Measurements from ENCODE around the gene VAMP2. TPM values are rescaled to one million over a fixed set of nuclear protein-coding genes. Genes with fewer than 3 reads are reported as not detected.

Gene VAMP2
- total and polyA plus RNA-seq, 9 of the 15 experiments (the other 6 are each of a cell fraction or from before 2014, with no cell fraction given) = 2.3 to 31.8 (median 6.0) TPM

DNA sequence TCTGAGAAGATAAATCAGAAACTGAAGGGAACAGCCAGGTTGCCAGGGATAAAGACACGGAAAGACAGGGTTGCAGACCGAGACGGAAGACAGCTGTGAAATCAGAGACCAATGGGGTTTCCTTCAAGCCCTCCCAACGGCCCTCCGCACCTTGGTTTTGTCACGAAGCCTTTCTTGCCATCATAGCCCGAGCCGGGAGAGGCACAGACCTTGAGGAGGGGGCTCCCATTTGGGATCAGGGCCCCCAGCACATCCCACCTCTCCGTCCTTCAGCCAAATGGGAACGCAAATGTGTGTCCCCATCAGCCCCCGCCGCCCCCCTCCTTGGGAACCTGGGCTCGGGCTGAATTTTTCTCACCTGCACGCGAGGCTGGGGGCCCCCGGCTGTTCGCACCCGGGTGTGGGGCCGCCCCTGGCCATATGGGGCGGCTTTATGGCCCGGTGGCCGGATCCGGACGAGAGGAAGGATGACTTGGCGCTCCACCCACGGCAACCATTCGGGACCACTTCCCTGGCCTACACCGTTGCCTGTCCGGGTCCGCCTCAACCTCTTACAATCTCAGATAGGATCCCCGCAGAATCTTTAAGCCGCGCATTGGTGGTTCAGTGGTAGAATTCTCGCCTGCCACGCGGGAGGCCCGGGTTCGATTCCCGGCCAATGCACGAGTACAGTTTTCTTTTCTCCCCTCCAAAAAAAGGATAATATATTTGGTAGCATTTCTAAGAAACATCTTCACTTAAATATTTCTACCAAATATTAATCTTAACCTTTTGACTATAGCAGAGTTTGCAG, 37.4 kb downstream of the VAMP2 start (continued):
- TF ChIP-seq, protein P1, sequence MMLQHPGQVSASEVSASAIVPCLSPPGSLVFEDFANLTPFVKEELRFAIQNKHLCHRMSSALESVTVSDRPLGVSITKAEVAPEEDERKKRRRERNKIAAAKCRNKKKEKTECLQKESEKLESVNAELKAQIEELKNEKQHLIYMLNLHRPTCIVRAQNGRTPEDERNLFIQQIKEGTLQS (IDR thresholded peaks at IDR 0.05) = no peak
- TF ChIP-seq, protein P1 (CRISPR knock-in tag; conservative IDR thresholded peaks at IDR 0.05) = no peak
- TF ChIP-seq, protein P2, sequence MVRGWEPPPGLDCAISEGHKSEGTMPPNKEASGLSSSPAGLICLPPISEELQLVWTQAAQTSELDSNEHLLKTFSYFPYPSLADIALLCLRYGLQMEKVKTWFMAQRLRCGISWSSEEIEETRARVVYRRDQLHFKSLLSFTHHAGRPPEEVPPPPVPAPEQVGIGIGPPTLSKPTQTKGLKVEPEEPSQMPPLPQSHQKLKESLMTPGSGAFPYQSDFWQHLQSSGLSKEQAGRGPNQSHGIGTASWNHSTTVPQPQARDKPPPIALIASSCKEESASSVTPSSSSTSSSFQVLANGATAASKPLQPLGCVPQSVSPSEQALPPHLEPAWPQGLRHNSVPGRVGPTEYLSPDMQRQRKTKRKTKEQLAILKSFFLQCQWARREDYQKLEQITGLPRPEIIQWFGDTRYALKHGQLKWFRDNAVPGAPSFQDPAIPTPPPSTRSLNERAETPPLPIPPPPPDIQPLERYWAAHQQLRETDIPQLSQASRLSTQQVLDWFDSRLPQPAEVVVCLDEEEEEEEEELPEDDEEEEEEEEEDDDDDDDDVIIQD (CRISPR knock-in tag; IDR thresholded peaks at IDR 0.05) = no peak
- TF ChIP-seq ZFP1 (CRISPR knock-in tag; IDR thresholded peaks at IDR 0.05) (no peak), EZH2 (IDR thresholded peaks at IDR 0.05; ENCODE audit: borderline replicate concordance, low read depth, low read length) (no peak), FIP1L1 (IDR thresholded peaks at IDR 0.05; ENCODE audit: low read depth, low read length, poor library complexity, severe bottlenecking) (no peak), KAT7 (CRISPR knock-in tag; IDR thresholded peaks at IDR 0.05; ENCODE audit: borderline replicate concordance) (no peak), ZEB2 (IDR thresholded peaks at IDR 0.05) (no peak), ZBTB8A (IDR thresholded peaks at IDR 0.05; ENCODE audit: partially characterized antibody) (no peak), ZNF561 (CRISPR knock-in tag; conservative IDR thresholded peaks at IDR 0.05) (no peak), GTF2A2 (tag; IDR thresholded peaks at IDR 0.05) (no peak), HNRNPH1 (optimal IDR thresholded peaks at IDR 0.05; ENCODE audit: low read depth, low read length) (no peak), ZNF316 (IDR thresholded peaks at IDR 0.05) (no peak), CC2D1A (IDR thresholded peaks at IDR 0.05) (peak; percentile 69), SIN3A (IDR thresholded peaks at IDR 0.05; ENCODE audit: borderline replicate concordance in 2 of 2, control insufficient read depth in 1 of 2, low read depth in 2 of 2, low read length in 2 of 2) (peak in 1 of 2 experiments; percentile 39; a peak in 1 of 4 replicates), DMBX1 (CRISPR knock-in tag; IDR thresholded peaks at IDR 0.05; ENCODE audit: borderline replicate concordance) (no peak)
- TF ChIP-seq, protein P3, sequence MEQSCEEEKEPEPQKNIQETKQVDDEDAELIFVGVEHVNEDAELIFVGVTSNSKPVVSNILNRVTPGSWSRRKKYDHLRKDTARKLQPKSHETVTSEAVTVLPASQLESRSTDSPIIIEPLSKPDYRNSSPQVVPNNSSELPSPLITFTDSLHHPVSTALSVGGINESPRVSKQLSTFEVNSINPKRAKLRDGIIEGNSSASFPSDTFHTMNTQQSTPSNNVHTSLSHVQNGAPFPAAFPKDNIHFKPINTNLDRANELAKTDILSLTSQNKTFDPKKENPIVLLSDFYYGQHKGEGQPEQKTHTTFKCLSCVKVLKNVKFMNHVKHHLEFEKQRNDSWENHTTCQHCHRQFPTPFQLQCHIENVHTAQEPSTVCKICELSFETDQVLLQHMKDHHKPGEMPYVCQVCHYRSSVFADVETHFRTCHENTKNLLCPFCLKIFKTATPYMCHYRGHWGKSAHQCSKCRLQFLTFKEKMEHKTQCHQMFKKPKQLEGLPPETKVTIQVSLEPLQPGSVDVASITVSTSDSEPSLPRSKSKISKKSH (CRISPR knock-in tag; IDR thresholded peaks at IDR 0.05) = no peak
